ENCODE measurements around the gene PAPPA. TPM values are rescaled to one million over a fixed set of nuclear protein-coding genes. Genes with fewer than 3 reads are reported as not detected.
A peak's percentile ranks its signal among the peaks of the same experiment; 100 is the strongest.

PAPPA gene
- total RNA-seq = 10 to 100 TPM in 3 of 9 donors, 1 to 10 TPM in 5, under 1 TPM in 1; 0.22 to 23.9 (median 6.9) TPM
- polyA plus RNA-seq = 1 to 10 TPM in 2 of 3 donors, under 1 TPM in 1; 0.40 to 4.2 (median 1.1) TPM
- long read RNA-seq, donor 1 = 0 reads
- long read RNA-seq, donor 2 = 0 reads
- long read RNA-seq, donor 3 = 0 reads
- long read RNA-seq, donor 4, partial matches to known transcripts = 0 of 2 reads
- long read RNA-seq, donor 4, other reads (novel, unspliced or antisense) = 2 of 2 reads
- long read RNA-seq, donor 5, partial matches to known transcripts = 0 of 1 reads
- long read RNA-seq, donor 5, other reads (novel, unspliced or antisense) = 1 of 1 reads
- long read RNA-seq, donor 6, partial matches to known transcripts = 1 of 1 reads
- long read RNA-seq, donor 6, other reads (novel, unspliced or antisense) = 0 of 1 reads
- long read RNA-seq, donor 7 = 0 reads
- long read RNA-seq, donor 8 = 0 reads
- long read RNA-seq, donor 9 = 0 reads
- long read RNA-seq, donor 10 = 0 reads

DNA sequence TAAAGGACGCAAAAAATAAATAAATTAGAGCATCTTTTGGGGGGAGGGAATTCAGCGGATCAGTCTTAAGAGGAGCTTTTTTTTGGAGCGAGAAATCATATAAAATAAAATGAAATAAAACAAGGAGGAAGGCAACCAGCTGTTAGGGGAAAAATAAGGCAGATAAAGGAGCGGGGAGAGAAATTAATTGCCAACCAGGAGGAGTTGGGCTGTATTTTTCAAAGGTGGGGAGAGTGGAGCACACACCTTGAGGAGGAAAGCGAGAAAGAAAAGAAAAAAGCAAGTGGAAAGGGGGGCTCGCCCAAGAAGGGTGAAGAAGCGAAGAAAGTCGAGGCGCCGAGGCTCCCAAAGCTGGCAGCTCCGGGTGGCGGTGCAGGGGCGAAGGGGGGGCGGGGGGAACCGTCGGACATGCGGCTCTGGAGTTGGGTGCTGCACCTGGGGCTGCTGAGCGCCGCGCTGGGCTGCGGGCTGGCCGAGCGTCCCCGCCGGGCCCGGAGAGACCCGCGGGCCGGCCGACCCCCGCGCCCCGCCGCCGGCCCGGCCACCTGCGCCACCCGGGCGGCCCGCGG lies at the start of gene PAPPA:
Gene PAPPA (plus strand): TSS at position 27 of the 569 bp plus-strand sequence. CDS start 382 bp downstream, at position 409.
- peaks cover 10% of the 10 kb centered on the region for H3K27me3 ChIP-seq
- H3K4me3 ChIP-seq = peak within 1 kb of the TSS in 2 of 4 donors; percentile 14 to 63
- no peak for DNase-seq

GRCh38 chr9:116103976-116104820 lies 49.4 kb upstream of the PAPPA start:
- no peaks in the 10 kb centered on the region for H3K36me3 ChIP-seq (replicated peaks in 1 of 2)
- no peak for TF ChIP-seq CTCF (IDR thresholded peaks at IDR 0.05)
- no peak for TF ChIP-seq POLR2A (IDR thresholded peaks at IDR 0.05)
- no peak overlapping the region for H3K27ac ChIP-seq
- 52 to 65% (median 57%) methylated on average over 2 of the region's 2 CpGs for WGBS, 4 donors
- no peaks in the 10 kb centered on the region for H3K4me1 ChIP-seq (replicated peaks in 1 of 2)
- no peaks in the 10 kb centered on the region for H3K9me3 ChIP-seq (replicated peaks in 1 of 3)
- intact Hi-C loops (cut with DNase I) = no loop called here
- H3K27me3 ChIP-seq = no peaks in the 10 kb centered on the region
- H3K4me3 ChIP-seq = no peak overlapping the region
- no peak for DNase-seq

More for the DNA sequence above, at the start of gene PAPPA:
- Histone ChIP-seq H3K4me1 (replicated peaks in 1 of 2) (peaks cover 4 to 9% of the 10 kb centered on the region in 2 donors), H3K27ac (peak within 1 kb of the TSS in 3 of 5 donors; percentile 13 to 84 (median 80)), H3K36me3 (replicated peaks in 1 of 2) (no peaks in the 10 kb centered on the region), H3K9me3 (replicated peaks in 1 of 3) (no peaks in the 10 kb centered on the region)
- 1 to 6% (median 2%) methylated on average over 13 to 41 of the region's 41 CpGs for WGBS, 4 donors
- no peak for TF ChIP-seq CTCF (IDR thresholded peaks at IDR 0.05)
- no peak for TF ChIP-seq POLR2A (IDR thresholded peaks at IDR 0.05)
- intact Hi-C loops (cut with DNase I) = loop anchor here (10.0 kb wide), 2 partner anchors 421 to 501 kb away; no protein-coding TSS in a partner anchor

- DNase-seq = no peak
- WGBS, 4 donors = 83 to 94% (median 89%) methylated on average over 1 of the region's 1 CpG
- Histone ChIP-seq H3K4me3 (no peak overlapping the region), H3K27me3 (no peaks in the 10 kb centered on the region), H3K9me3 (replicated peaks in 1 of 3) (no peaks in the 10 kb centered on the region), H3K36me3 (replicated peaks in 1 of 2) (no peaks in the 10 kb centered on the region), H3K27ac (no peak overlapping the region), H3K4me1 (replicated peaks in 1 of 2) (no peaks in the 10 kb centered on the region)
- intact Hi-C loops (cut with DNase I) = no loop called here
- no peak for TF ChIP-seq POLR2A (IDR thresholded peaks at IDR 0.05)
- TF ChIP-seq CTCF (IDR thresholded peaks at IDR 0.05) = peak in 1 of 6 experiments; percentile 13
Measured at GRCh38 chr9:116112236-116112635, 41.4 kb upstream of the PAPPA start.

All from adrenal gland (tissue), 19 donors.